A549 (cell line): ENCODE measurements around the gene FAM89A.
A peak's percentile ranks its signal among the peaks of the same experiment; 100 is the strongest.

Source experiments
- CTCF ChIP-seq: fragments of >200 bp; sonication (Bioruptor Twin); formaldehyde crosslinking; IDR thresholded peaks from 3 replicates; pipeline ENCODE4 v1.5.1; 2016
- HEYL ChIP-seq: fragments of 250-450 bp; sonication (Bioruptor Pico); IDR thresholded peaks from 2 replicates; pipeline ENCODE4 v1.8.0; 2021; ENCODE audit warnings: mild to moderate bottlenecking, moderate library complexity
- MAFK ChIP-seq: fragments of 450-650 bp; IDR thresholded peaks from 2 replicates; pipeline ENCODE4 v1.6.1; 2014; ENCODE audit not compliant: partially characterized antibody
- NPAS2 ChIP-seq: fragments of 250-450 bp; sonication (Bioruptor Pico); IDR thresholded peaks from 2 replicates; pipeline ENCODE4 v1.8.0; 2022; ENCODE audit warnings: mild to moderate bottlenecking, moderate library complexity, borderline replicate concordance
- POLR2A ChIP-seq: IDR thresholded peaks from 2 replicates; pipeline ENCODE4 v1.6.1; 2012; ENCODE audit warnings: mild to moderate bottlenecking, low read length
- POLR2AphosphoS2 ChIP-seq: conservative IDR thresholded peaks from 2 replicates; pipeline ENCODE4 v1.6.1; 2012; ENCODE audit warnings: low read length, improper control_type of control experiment, inconsistent platforms
- RAD21 ChIP-seq, 2 experiments: fragments of >200 bp in 1 of 2; sonication (Bioruptor Twin) in 1 of 2; formaldehyde crosslinking in 1 of 2; IDR thresholded peaks in 1 of 2; conservative IDR thresholded peaks in 1 of 2; 2 replicates in 1 of 2; 3 replicates in 1 of 2; pipeline ENCODE4 v1.6.1; 2012 to 2018; ENCODE audit warnings: inconsistent platforms in 1 of 2
- SMC3 ChIP-seq: fragments of >200 bp; sonication (Bioruptor Twin); formaldehyde crosslinking; IDR thresholded peaks from 3 replicates; pipeline ENCODE4 v1.6.1; 2018; ENCODE audit warnings: inconsistent platforms
- TF ChIP-seq, protein P1 (sequence below): fragments of 450-650 bp; IDR thresholded peaks from 2 replicates; pipeline ENCODE4 v1.6.1; 2014; ENCODE audit warnings: antibody characterized with exemption

DNA sequence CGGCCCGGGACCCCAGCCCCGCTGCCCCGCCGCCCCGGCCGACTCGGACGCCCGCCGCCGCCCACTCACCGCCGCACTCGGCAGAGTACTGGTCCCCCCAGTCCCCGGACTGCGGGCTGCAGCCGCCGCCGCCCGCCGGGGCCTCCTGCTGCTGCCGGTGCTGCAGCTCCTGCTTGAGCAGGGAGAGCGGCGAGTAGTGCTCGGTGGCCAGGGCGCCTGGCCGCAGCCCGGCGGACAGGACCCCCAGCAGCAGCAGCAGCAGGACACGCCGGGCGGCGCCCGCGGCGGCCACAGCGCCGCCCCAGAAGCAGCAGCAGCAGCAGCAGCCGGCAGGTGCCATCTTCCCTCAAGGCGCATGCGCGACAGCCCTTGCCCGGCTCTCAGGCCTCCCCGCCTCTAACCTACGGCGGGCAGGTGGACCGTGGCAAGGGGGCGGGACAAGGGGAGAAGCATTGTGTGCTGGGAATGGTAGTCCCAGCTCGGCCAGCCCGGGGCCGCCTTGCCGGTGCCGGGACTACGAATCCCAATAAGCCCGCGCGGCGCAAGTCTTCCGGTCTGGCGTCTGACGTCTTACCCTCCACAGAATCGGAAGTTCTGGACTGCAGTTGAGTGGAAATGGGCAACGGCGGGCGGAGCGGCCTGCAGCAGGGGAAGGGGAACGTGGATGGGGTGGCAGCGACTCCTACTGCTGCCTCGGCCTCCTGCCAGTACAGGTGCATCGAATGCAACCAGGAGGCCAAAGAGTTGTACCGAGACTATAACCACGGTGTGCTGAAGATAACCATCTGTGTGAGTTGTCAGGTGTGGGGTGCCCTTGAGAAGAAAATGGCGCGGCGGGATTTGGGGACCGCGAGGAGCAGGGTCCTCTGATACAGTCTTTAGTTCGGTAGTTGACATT is 61.3 kb downstream of the FAM89A start, which contains the start of the genes ARV1 and TTC13:
- TF ChIP-seq CTCF (peak; percentile 32; the same call in 1 of the 3 replicates), POLR2A (peak; percentile 87), HEYL (CRISPR knock-in tag) (no peak), NPAS2 (no peak), POLR2AphosphoS2 (no peak), RAD21 (conservative IDR thresholded peaks at IDR 0.05 in 1 of 2, IDR thresholded peaks at IDR 0.05 in 1 of 2) (peak; percentile 34 to 39; a peak in 3 of 5 replicates), SMC3 (peak; percentile 12; the same call in 1 of the 3 replicates), MAFK (no peak)
- TF ChIP-seq, protein P1, sequence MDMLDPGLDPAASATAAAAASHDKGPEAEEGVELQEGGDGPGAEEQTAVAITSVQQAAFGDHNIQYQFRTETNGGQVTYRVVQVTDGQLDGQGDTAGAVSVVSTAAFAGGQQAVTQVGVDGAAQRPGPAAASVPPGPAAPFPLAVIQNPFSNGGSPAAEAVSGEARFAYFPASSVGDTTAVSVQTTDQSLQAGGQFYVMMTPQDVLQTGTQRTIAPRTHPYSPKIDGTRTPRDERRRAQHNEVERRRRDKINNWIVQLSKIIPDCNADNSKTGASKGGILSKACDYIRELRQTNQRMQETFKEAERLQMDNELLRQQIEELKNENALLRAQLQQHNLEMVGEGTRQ: peak; percentile 19; the same call in 1 of the 2 replicates
